Forelimb muscle (tissue), 1 donor: ENCODE results near the gene UNC5CL. TPM values are rescaled to one million over a fixed set of nuclear protein-coding genes. Genes with fewer than 3 reads are reported as not detected.
"Not testable (repeated sequence)": the region's sequence is repeated elsewhere in the genome, so short reads cannot be mapped to it uniquely, and the experiment has no call there.

ENCODE experiments used
- DNase-seq: peaks from one replicate; pipeline ENCODE4 v3.0.0-alpha.2; 2013; ENCODE audit warnings: low read depth
- polyA plus RNA-seq: library from polyadenylated mRNA; unstranded; fragments of 120-200 nt; gene quantifications from one replicate; pipeline ENCODE4 v1.2.1, GENCODE V29; 2013; ENCODE audit not compliant: insufficient read length

The UNC5CL gene
- polyA plus RNA-seq, 1 donor: 3.1 TPM

DNA sequence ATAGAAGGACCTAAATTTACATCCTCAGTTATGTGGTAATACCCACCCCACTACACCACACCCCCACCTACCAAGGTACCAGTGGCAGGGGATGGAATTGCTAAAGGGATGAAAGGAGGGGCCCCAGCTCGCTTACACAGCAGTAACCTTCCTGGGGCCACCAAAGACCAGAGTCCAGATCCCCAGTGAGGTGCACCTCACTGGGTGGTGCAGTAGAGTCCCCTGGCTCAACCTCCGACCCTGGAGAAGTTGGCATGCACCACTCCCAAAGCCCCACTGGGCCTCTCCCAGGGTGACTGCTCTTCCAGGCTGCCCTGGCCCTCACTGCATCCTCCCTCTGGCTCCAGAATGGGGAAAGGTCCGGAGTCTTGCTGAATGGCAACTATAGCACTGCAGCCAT, 816 bp downstream of the UNC5CL start:
- no peak for DNase-seq

DNA sequence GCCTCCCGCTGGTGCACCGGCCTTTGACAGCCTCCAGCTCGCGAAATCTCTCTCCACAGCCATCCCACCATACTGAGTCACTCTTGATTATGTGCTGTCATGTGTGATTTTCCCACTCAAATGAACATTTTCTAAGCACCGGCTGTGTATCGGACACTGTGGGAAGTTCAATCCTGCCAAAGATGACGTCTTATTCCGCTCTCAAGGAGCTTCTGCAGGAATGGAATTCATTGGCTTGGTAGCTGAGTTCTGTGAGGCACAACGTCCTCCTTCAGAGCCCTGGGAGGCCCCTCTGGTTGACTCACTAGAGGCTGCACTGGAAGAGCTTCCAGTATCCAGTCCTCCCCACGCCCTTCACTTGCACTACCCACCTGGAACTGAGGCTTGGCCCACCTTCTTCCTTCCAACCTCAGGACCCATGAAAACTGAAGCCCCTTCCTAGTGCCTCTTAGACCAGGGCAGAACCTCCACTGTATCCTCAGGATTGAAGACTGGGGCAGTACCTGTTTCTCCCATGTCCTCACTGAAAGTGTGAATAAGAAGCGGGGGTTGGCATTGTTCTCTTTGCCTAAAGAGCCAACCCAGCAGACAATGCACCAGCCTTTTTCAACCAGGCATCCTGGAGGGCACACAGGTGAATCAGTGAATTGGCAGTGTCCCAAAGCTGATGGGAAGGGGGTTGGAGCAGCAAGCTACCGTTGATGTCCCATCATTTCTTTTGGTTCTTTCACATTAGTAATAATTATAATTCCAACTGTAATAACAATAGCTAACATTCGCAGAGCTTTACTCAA, 1.7 kb downstream of the UNC5CL start:
- no peak for DNase-seq

DNA sequence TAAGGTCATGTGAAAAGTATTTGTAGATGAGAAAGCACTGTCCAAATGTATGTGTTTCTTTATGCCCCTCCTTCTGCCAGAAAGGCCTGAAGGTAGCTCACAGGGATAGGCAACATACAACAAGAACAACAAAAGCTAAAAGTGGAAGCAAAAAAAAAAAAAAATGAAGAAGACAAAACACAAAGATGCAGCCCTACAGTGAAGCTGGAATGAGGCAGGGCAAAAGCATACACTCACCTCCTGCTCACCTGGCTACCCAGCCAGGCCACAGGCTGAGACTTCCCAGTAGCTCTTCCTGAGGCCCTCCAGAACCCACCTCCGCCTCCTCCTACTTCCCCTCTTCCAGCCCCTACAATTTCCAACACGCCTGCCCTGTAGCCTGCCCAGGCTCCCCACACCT, 2.4 kb downstream of the UNC5CL start:
- no peak for DNase-seq

DNA sequence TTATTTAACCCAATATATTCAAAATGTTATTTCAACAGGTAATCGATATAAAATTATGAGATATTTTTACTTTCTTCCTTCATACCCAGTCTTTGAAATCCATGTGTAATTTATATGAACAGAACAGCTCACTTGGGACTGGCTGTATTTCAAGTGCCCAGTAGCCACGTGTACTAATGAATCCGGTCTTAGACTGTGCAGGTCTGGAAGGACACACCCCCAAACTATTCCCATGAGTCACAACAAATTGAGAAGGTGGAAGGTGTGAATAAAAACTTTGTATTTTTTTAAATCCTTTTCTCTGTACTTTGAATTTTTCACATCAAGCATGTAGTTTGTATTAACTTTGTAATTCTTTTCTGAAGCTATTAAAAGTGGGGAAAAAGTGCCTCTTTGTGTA, 2.8 kb downstream of the UNC5CL start:
- DNase-seq: no peak

DNA sequence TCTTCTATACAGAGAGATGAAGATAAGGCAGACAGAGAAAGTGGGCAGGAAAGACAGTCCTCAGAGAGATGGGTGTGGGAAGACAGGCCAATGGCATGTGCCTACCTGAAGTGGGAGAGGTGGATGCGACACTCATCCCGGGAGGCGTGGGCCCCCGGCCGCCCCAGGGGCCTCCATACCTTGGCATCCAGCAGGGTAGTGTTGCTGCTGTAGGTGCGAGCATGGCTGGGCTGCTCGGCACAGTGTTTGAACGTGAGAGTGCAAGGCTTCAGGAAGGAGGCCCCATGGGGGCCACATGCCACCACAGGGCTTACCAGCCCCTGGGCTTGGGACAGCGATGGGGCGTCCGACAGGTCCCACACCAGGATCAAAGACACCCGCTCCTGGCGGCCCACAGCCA, 5.2 kb downstream of the UNC5CL start:
- no peak for DNase-seq

DNA sequence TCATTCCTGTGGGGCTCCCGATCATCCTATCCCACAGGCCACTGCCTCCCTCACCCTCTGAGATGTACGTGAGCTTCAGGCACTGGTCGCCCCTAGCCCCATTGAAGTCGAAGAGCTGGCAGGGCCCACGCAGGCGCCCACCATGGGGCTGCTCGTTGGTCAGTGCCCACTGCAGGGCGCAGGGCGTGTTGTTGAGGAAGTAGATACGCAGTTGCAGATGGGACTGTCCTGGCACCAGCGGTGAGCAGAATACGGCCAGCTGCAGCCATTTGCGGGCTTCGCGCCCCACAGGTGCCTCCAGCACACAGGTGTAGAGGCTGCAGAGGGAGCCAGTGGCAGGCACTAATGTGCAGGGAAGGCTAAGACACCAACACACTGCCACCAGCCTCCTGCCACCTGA, 6.2 kb downstream of the UNC5CL start:
- no peak for DNase-seq

DNA sequence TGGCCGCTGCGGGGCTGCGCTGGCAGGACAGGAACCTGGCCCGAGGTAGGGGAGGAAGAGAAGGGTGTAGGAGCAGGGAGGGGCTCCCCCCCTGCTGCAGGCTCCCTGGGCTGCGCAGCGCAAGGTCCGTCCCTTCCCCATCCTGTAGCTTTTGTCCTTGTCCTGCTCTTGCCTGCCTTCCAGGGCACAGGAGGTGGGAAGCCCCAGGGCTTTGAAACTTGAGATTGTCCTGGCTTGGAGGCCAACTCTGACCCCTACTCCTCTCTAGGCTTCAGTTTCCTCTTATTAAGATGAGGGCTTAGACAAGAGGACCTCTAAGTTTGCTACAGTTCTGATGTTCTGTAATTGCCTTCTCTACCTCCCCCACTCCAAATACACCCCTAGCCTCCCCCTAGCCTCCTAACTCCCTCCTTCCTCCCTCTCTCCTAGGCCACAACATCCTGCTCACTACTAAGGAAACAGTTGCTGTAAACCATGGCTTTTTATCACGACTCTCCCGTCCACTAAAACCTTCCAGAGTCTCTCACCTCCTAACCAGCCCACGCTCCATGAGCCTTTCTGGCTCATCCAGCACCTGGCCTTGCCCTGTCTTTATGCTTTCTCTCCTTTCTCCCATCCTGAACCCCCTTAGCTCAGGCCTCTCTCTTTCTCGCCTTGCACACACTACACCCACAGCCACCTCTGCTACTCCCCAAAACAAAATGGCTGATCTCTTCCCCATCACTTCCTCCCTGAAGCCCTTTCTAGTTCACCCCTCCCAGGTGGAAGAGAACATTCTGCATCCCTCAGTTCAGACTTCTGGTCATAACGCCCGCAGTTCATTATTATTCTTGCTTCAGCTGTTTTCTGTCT, 10.2 kb downstream of the UNC5CL start:
- DNase-seq: no peak

DNA sequence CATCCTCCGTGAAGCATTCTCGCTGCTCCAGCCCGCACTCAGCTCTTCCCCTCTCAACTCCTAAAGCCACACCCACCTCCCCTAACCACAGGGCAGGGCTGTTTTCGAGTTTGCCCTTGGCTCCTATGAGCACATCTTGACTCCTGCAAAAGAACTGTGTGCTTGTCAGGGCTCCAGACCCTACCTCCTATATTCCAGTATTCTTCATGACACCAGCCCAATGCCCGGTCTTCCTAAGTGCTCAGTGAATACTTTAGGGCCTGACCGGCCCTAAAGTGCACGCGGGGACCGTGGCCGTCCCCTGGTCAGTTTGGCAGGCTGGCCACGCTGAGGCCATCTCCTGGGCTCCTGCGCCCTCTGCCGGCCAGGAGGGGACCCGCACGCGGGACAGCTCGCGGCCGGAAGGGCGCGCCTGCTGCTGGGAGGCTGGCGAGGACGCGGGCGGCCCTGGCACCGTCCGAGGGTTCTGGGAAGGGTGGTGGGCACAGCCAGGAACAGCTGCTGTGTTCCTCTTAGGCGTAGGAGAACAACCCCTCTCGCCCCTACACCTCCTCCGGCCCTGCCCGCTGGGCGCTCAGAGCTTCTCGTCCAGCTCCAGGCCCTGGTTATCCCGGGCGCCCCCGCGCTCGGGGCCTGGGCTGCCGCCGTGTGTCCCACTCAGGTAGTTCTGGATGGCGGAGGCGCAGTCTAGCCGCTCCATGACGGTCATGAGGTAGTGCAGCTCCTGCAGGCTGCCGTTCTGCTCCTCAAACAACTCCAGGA, 11.0 kb downstream of the UNC5CL start:
- DNase-seq: peak; percentile 44

DNA sequence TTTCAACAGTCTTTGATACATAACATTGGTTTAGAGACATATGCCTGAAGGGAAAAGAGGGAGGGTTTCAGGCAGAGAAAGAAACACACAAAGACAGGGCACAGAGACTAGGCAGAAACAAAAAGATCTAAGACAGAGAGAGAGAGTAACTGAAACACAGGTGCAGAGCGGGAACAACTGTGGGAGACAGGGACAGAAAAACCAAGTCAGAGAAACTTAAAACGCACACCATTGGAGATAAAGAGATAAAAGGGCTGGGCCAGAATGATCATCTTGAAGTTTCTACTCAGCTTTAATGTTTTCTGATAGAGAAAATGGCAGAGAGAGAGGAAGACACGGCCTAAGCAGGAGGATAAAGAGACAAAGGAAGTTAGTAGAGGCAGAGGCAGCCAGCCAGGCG, 11.8 kb downstream of the UNC5CL start:
- no peak for DNase-seq

DNA sequence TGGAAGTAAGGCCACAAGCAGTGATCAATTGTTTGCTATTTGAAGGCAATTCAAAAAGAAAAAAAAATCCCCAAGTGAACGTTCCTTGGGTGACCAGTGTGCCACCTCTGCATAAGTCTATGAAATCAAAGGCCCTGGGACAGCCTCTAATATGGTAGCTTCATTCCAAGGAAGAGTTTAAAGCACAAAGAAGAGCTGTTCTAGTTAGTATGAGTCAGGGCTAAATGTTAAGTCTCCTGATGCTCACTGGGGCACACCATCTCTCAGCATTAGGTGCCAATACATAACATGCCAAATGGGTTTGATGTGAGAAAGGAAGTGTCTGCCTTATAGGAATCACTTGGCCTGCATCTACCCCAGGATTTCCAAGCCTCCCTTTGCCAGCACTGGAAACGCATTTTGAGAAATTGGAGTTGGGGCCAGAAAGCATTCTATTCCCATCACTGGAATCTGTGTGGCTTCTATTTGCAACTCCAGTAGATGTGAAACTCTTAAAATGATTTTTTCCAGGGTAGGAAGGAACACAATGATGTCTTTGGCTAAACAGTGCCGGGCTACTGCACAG, 13.0 kb downstream of the UNC5CL start:
- no peak for DNase-seq

DNA sequence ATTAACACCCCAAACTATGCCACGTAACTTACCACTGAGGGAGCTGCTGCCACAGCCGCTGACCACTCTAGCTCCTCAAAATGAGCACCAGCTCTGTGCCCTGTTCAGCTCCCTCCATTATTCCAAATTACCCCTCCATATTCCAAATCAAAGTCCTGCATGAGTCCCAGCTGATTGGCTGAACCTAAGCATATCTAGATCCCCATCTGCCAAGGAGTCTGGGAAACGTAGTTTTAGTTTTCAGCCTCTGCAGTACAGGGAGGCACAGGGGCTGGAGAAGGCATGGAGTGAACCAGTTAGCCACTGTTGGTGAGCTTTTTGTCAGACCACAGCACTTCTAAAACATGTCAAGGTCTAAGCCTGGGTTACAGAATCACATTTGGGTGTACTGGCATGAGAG, 15.9 kb downstream of the UNC5CL start:
- DNase-seq: no peak

DNA sequence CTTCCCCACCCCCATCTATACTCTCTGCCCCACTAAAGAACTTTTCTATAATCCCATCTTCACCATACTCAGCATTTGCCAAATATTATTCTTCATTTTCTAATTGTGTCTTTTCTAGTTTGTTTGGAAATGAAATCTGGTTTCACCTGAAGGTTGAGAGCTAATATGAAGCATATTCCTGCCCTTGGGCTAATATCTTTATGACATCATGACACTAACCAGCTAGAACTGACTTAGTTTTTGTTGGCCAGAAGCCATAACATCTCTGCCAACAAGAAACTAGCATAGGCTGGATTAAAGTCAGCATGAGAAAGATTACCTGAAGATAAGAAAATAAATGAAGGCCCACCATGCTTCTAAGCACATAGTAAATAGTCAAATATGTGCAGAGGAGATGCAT, 16.7 kb downstream of the UNC5CL start:
- no peak for DNase-seq

DNA sequence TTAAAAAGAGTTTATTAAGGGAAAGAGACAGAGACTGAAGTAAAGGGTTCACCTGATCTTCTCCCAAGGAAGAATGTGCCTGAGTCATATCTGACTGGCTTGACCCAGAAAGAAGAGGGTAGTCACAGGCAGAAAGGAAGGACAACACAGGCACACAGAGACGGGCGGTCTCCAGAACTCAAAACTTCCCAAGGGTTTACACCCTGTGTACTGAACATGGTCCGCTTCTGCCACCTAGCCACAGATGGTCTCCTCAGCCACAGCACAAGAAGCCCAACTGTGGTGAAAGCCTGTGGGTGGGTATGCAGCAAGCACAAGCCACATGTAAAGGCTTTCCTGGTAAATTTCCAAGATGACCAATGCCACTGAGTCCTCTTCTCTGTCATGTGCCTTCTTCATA, 17.2 kb downstream of the UNC5CL start:
- no peak for DNase-seq

DNA sequence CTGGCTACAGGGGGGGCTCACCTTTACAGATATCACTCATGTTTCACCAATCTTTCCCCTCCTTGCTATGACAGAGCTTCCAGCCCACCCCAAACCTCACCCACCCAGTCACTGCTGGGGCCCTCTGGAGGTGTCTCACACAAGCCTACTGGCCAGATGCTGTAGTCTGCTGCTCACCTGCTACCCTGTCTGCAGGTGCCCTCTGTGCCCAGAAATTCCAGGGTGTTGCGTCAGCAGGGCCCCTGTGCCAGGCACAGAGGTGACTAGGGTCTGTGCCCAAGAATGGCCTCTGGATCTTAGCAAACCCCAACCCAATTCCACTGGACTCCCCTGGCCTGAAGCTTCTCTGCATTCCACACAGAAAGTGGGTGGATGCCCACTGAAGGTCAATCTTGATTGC, 21.4 kb downstream of the UNC5CL start:
- no peak for DNase-seq

DNA sequence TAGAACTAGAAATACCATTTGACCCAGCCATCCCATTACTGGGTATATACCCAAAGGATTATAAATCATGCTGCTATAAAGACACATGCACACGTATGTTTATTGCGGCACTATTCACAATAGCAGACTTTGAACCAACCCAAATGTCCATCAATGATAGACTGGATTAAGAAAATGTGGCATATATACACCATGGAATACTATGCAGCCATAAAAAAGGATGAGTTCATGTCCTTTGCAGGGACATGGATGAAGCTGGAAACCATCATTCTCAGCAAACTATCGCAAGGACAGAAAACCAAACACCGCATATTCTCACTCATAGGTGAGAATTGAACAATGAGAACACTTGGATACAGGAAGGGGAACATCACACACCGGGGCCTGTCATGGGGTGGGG, 23.2 kb downstream of the UNC5CL start:
- not testable (repeated sequence) for DNase-seq

DNA sequence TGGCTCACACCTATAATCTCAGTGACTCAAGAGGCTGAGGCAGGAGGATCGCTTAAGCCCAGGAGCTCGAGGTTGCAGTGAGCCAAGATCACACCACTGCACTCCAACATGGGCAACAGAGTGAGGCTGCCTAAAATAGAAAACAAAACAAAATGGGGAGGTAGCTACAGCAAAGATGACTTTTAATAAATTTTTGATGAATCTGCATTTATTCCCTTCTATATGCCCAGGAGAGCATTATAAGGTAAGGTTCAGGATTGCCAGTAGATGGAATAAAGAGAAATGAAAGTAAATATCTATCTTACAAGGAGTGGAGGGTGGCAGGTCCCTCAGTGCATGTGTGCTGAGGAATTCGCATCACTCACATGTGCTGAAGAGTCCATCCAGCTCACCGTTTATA, 24.2 kb downstream of the UNC5CL start:
- DNase-seq: no peak

DNA sequence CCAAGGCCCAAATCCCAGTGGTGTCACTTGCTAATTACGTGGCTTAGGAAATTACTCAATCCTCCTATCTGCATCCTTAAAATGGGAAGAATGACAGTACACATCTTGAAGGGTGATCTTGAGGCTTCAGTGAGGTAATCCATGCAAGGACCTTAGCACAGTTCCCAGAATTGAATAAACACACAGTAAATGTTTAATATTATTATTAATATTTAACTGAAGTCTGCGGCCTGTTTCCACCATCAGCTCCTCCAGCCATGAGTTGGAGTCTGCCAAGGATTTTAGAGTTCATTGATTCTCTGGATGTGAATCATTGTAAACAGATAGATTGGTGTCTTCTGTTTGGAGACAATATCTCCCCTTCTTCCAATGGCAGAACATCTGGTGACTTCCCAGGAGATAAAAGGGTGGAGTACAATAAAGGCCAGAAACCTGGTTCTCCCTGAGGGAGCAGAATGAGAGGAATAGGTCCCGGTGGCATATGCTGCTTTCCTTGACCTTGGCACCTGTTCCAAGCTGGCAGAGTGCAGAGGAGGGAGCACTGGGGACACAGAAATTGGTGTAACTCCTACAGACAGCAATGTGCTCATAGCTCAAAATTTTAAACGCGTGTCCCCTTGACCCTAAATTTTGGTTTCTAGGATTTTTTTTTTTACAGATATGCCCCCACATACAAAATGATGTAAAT, 25.4 kb downstream of the UNC5CL start:
- no peak for DNase-seq

DNA sequence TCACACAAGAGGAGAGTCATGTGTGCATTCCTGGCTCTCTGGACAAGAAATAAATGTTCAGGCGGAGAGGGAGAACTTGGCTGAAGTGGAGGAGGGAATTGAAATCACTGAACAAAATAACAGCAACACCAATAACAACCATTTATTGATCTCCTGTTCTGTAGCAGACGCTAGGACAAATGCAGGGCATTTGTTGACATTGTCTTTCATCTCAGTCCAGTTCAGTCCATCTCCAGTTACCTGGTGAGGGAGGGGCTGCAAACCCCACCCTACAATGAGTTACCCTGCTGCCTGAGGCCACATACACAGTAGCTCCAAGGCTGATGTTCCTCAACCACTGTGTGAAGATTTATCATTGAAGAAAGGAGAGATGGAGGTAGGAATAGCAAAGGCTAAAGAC, 27.3 kb downstream of the UNC5CL start:
- DNase-seq: no peak

DNA sequence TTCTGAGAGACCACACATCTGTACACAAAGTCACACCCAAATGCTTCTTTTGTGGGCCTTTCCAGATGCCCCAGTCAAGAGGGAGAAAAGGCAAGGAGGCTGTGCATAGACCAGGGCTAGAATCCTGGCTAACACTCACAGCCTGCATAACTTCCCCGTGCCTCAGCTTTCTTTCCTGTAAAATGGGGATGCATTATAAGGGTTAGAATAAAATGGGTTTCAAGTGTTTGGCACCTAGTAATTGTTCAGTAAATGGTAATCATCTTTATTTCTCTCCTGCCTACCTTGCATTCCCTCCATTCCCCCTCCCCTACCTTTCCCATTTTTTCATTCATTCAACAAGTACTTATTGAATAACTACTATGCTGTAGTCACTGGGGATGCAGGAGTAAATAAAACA, 29.4 kb downstream of the UNC5CL start:
- DNase-seq: no peak

DNA sequence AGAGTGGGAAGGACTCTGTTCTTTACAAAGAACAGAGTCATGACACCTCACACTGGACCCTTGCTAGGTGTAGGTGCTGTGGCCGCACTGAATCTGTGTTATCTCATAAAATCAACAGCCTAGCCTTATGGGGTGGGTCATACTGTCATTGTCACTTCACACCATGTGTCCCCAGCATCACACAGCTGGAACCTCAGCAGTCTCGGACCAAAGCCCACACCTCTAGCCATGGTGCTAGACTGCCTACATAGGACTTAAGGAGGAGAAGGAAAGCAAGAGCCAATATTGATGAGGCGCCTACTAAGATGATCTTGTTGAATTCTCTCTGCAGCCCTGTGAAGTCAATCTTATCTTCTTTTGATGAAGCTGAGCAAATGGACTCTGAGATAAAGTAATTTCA, 31.0 kb downstream of the UNC5CL start:
- DNase-seq: no peak

DNA sequence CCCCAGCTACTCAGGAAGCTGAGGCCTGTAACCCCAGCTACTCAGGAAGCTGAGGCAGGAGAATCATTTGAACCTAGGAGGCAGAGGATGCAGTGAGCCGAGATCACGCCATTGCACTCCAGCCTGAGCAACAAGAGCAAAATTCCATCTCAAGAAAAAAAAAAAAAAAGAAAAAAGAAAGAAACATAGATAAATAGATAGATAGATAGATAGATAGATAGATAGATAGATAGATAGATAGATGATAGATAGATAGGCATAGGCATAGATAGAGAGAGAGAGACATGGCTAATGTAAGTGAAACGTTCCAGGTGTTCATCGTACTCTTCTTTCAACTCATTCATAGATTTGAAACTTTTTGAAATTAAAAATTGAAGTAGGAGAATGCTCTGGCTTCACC, 32.0 kb downstream of the UNC5CL start:
- DNase-seq: not testable (repeated sequence)
